Type B pancreatic cell (in vitro differentiated cells): ENCODE results near the gene TRAPPC14. TPM values are rescaled to one million over a fixed set of nuclear protein-coding genes. Genes with fewer than 3 reads are reported as not detected.
"Not testable (repeated sequence)": the region's sequence is repeated elsewhere in the genome, so short reads cannot be mapped to it uniquely, and the experiment has no call there.

Source experiments
- DNase-seq: peaks from one replicate; pipeline ENCODE4 v3.0.0; 2021; ENCODE audit warnings: mixed read lengths; ENCODE audit not compliant: unreplicated experiment; ENCODE audit errors: extremely low spot score
- H3K27ac Mint-ChIP-seq: 2 replicates; pipeline ENCODE4 v1.8.0; 2021; ENCODE audit warnings: mild to moderate bottlenecking, mixed read lengths
- H3K27me3 Mint-ChIP-seq: 2 replicates; pipeline ENCODE4 v1.8.0; 2021; ENCODE audit warnings: mixed read lengths
- H3K36me3 Mint-ChIP-seq: 2 replicates; pipeline ENCODE4 v1.8.0; 2021; ENCODE audit warnings: mixed read lengths
- H3K4me1 Mint-ChIP-seq: one replicate; pipeline ENCODE4 v1.8.0; 2021; ENCODE audit warnings: mixed read lengths; ENCODE audit not compliant: unreplicated experiment
- H3K4me3 Mint-ChIP-seq: 2 replicates; pipeline ENCODE4 v1.8.0; 2021; ENCODE audit warnings: mild to moderate bottlenecking, mixed read lengths
- H3K9me3 Mint-ChIP-seq: 2 replicates; pipeline ENCODE4 v1.8.0; 2021; ENCODE audit warnings: mixed read lengths
- long read RNA-seq: library from polyadenylated mRNA; unstranded; transcript quantifications from one replicate; pipeline ENCODE4 v2.0.0, GENCODE V29; 2020
- total RNA-seq: library from RNA; stranded (reverse); gene quantifications from 2 replicates; pipeline ENCODE4 v1.2.1, GENCODE V29; 2021; ENCODE audit warnings: low replicate concordance
- TF ChIP-seq, protein P1 (sequence below): fragments of 200-600 bp; sonication (generic); conservative IDR thresholded peaks from 2 replicates; pipeline ENCODE4 v1.5.0; 2021; ENCODE audit warnings: antibody characterized with exemption, mild to moderate bottlenecking

The TRAPPC14 gene, protein sequence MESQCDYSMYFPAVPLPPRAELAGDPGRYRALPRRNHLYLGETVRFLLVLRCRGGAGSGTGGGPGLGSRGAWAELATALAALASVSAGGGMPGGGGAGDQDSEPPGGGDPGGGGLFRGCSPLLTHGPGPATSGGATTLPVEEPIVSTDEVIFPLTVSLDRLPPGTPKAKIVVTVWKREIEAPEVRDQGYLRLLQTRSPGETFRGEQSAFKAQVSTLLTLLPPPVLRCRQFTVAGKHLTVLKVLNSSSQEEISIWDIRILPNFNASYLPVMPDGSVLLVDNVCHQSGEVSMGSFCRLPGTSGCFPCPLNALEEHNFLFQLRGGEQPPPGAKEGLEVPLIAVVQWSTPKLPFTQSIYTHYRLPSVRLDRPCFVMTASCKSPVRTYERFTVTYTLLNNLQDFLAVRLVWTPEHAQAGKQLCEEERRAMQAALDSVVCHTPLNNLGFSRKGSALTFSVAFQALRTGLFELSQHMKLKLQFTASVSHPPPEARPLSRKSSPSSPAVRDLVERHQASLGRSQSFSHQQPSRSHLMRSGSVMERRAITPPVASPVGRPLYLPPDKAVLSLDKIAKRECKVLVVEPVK
- total RNA-seq: 21.3 and 35.2 TPM in 2 replicates
- long read RNA-seq, partial matches to known transcripts: 3 of 3 reads
- long read RNA-seq, other reads (novel, unspliced or antisense): 0 of 3 reads

DNA sequence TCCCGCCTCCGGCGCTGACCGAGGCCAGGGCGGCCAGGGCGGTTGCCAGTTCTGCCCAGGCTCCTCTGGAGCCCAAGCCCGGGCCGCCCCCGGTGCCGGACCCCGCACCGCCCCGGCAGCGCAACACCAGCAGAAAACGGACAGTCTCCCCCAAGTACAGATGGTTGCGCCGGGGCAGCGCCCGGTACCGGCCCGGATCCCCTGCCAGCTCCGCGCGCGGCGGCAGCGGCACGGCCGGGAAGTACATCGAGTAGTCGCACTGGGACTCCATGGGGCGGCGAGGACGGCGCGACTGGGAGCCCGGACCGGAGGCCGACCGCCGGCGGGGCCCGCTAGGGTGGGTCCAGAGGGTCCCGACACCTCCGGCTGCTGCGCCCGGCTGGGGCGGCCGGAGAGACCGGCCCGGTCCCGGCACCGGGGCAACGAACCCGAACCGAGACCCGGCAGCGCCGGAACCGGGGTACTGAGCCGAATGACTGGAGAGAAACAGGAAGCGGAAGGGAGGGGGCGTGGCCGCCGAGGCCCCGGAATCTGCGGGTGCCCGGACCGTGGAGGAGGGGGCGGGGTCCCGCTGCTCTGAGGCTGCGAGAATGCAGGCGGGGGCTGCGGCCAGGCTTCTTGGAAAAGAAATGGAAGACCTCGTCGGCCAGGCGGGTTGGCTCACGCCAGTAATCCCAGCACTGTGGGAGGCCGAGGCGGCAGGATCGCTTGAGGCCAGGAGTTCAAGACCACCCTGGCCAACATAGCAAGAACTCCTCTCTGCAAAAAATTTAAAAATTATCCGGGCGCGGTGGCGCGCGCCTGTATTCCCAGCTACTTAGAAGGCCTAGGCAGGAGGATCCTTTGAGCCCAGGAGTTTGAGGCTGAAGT is at the start of gene TRAPPC14:
Gene TRAPPC14, minus strand, starts transcription at position 495 of the 870 bp plus-strand sequence. Its CDS starts 224 bp downstream, at position 271.
- Mint-ChIP-seq H3K27me3 (no peaks in the 10 kb centered on the region), H3K4me3 (peak within 1 kb of the TSS; percentile 91), H3K4me1 (peaks cover 15% of the 10 kb centered on the region), H3K36me3 (no peaks in the 10 kb centered on the region), H3K9me3 (no peaks in the 10 kb centered on the region), H3K27ac (peak within 1 kb of the TSS; percentile 83)
- TF ChIP-seq, protein P1, sequence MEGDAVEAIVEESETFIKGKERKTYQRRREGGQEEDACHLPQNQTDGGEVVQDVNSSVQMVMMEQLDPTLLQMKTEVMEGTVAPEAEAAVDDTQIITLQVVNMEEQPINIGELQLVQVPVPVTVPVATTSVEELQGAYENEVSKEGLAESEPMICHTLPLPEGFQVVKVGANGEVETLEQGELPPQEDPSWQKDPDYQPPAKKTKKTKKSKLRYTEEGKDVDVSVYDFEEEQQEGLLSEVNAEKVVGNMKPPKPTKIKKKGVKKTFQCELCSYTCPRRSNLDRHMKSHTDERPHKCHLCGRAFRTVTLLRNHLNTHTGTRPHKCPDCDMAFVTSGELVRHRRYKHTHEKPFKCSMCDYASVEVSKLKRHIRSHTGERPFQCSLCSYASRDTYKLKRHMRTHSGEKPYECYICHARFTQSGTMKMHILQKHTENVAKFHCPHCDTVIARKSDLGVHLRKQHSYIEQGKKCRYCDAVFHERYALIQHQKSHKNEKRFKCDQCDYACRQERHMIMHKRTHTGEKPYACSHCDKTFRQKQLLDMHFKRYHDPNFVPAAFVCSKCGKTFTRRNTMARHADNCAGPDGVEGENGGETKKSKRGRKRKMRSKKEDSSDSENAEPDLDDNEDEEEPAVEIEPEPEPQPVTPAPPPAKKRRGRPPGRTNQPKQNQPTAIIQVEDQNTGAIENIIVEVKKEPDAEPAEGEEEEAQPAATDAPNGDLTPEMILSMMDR: no peak
- peak; percentile 92 for DNase-seq

DNA sequence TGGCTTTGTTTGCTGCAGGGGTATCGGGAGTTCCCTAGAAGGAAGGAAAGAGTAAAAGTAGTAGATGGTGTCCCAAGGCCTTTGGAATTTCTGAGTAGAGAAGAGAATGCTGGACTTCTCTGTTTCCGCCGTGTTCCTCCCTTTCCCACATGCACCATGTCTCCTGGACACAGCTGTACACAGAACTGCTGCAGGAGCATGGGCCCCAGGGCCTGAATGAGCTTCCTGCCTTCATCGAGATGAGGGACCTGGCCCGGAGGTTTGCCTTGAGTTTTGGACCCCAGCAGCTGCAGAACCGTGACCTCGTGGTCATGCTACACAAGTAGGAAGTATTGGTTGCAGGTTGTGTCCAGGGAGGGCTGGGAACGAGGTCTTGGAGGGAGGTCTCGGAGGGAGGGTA is 45.9 kb upstream of the TRAPPC14 start:
- no peaks in the 10 kb centered on the region for H3K36me3 Mint-ChIP-seq
- TF ChIP-seq, protein P1: no peak
- DNase-seq: no peak
- no peak overlapping the region for H3K4me3 Mint-ChIP-seq
- H3K27me3 Mint-ChIP-seq: peaks cover 21% of the 10 kb centered on the region
- peaks cover 13% of the 10 kb centered on the region for H3K4me1 Mint-ChIP-seq
- H3K27ac Mint-ChIP-seq: no peak overlapping the region
- no peaks in the 10 kb centered on the region for H3K9me3 Mint-ChIP-seq

DNA sequence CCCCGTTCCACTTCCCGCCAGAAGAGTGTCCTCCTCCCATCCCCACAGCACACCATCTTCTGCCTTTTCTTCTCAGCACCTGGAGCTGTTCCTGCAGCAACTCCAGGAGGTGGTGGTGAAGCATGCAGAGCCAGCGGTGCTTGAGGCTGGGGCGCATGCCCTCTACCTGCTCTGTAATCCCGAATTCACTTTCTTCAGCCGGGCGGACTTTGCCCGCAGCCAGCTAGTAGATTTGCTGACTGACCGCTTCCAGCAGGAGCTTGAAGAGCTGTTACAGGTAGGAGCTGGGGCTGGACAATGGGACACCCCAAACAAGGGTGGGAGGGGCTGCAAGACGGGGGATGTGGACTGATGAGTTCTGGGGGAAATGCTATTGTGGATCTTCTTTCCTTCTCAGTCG is 42.2 kb upstream of the TRAPPC14 start:
- DNase-seq: no peak
- no peak overlapping the region for H3K27ac Mint-ChIP-seq
- H3K27me3 Mint-ChIP-seq: peaks cover 34% of the 10 kb centered on the region
- H3K36me3 Mint-ChIP-seq: no peaks in the 10 kb centered on the region
- H3K4me1 Mint-ChIP-seq: no peaks in the 10 kb centered on the region
- no peak overlapping the region for H3K4me3 Mint-ChIP-seq
- TF ChIP-seq, protein P1: no peak
- no peaks in the 10 kb centered on the region for H3K9me3 Mint-ChIP-seq

DNA sequence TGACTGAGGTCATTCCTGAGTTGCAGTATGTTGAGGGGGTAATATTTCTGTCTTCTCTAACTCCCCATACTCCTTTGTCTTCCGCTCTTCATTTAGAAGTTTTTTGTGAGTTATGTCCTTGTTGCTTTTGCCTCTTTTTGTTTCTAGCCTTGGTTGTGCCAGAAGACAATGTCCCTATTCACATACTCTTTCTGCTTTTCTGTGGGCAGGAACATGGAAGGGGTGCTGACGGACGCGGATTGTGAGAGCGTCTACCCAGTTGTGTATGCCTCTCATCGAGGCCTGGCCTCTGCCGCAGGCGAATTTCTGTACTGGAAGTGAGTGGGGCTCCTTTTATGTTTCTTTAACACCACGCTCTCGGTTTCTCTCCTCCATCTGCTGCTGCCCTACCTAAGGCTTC is 39.7 kb upstream of the TRAPPC14 start:
- Mint-ChIP-seq H3K4me3 (no peak overlapping the region), H3K9me3 (no peaks in the 10 kb centered on the region), H3K4me1 (no peaks in the 10 kb centered on the region), H3K27ac (no peak overlapping the region), H3K36me3 (no peaks in the 10 kb centered on the region), H3K27me3 (peaks cover 34% of the 10 kb centered on the region)
- TF ChIP-seq, protein P1: no peak
- DNase-seq: no peak

DNA sequence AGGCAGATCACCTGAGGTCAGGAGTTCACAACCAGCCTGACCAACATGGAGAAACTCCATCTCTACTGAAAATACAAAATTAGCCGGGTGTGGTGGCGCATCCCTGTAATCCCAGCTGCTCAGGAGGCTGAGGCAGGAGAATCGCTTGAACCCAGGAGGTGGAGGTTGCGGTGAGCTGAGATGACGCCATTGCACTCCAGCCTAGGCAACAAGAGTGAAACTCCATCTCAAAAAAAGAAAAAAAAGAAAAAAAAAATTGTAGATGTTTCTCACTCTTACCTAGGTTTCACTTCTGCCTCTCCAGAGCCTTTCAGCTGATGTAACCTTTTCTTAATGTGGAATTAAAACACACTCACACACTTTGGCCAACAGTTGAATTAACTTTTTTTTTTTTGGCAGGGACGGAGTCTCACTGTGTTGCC is 37.4 kb upstream of the TRAPPC14 start:
- H3K9me3 Mint-ChIP-seq, DNase-seq, H3K36me3 Mint-ChIP-seq, H3K27ac Mint-ChIP-seq, H3K4me1 Mint-ChIP-seq, H3K4me3 Mint-ChIP-seq: not testable (repeated sequence)
- peaks cover 19% of the 10 kb centered on the region for H3K27me3 Mint-ChIP-seq
